Measurements from ENCODE around the gene ABLIM1. TPM values are rescaled to one million over a fixed set of nuclear protein-coding genes. Genes with fewer than 3 reads are reported as not detected.
A peak's percentile ranks its signal among the peaks of the same experiment; 100 is the strongest.

Gene ABLIM1
- total RNA-seq, 4 donors from 2014 or later = 156 to 278 (median 213) TPM

DNA sequence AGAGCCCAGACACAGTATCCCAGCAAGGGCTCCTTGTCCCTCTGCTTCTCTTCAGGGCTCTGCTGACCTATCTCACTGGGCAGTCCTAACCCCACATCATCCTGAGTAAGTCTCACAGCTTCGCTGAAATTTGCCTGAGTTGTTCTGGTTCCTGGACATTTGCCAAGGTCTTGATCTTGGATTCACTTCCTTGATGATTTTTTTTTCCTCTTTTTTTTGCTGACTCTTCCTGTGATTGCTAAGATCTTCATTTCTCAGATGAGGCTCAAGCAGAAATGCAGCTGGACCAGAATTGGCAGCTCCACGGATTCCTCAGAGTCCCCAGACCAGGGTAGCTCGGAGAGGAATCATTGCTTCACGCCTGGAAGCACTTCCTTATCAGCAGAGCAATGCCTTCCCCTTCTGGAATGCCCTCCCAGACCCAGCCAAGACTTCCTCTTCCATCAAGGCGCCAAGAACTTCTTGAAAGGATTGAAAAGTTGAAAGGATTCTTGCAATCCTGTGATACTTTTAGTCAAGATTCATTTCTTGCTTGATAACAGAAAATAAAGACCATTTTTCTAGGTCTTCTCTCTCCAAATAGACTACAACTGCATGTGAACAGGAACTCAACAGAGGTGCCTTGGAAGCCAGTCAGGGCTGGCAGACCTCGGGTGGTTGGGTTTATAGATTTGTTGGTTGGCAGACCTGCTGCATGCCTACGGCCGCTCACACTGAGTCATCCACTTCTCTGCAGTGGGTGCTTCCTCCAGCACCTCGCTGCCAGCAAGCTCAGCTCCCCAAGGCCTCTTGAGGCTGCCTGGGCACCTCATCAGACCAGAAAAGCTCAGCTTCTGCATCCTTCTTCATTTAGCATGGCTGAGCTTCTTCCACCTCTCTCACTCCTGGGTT lies 244.9 kb downstream of the ABLIM1 start:
- 15% methylated on average over 9 of the region's 9 CpGs for WGBS
- TF ChIP-seq POLR2AphosphoS5 (IDR thresholded peaks at IDR 0.05) (no peak), EP300 (IDR thresholded peaks at IDR 0.05) (no peak), POLR2A (IDR thresholded peaks at IDR 0.05) (no peak)
- H3K4me3 ChIP-seq = no peak overlapping the region
- H3K27ac ChIP-seq = peak overlapping the region; percentile 24
- H3K9me3 ChIP-seq = no peaks in the 10 kb centered on the region
- no peaks in the 10 kb centered on the region for H3K27me3 ChIP-seq
- peaks cover 20% of the 10 kb centered on the region for H3K4me1 ChIP-seq
- no peaks in the 10 kb centered on the region for H3K36me3 ChIP-seq
- DNase-seq (ENCODE audit: low spot score in 2 of 2) = no peak

GRCh38 chr10:114408968-114409444 lies 249.1 kb downstream of the ABLIM1 start:
- no peaks in the 10 kb centered on the region for H3K36me3 ChIP-seq
- TF ChIP-seq POLR2A (IDR thresholded peaks at IDR 0.05) (no peak), POLR2AphosphoS5 (IDR thresholded peaks at IDR 0.05) (no peak), EP300 (IDR thresholded peaks at IDR 0.05) (no peak)
- TF ChIP-seq, protein P1, sequence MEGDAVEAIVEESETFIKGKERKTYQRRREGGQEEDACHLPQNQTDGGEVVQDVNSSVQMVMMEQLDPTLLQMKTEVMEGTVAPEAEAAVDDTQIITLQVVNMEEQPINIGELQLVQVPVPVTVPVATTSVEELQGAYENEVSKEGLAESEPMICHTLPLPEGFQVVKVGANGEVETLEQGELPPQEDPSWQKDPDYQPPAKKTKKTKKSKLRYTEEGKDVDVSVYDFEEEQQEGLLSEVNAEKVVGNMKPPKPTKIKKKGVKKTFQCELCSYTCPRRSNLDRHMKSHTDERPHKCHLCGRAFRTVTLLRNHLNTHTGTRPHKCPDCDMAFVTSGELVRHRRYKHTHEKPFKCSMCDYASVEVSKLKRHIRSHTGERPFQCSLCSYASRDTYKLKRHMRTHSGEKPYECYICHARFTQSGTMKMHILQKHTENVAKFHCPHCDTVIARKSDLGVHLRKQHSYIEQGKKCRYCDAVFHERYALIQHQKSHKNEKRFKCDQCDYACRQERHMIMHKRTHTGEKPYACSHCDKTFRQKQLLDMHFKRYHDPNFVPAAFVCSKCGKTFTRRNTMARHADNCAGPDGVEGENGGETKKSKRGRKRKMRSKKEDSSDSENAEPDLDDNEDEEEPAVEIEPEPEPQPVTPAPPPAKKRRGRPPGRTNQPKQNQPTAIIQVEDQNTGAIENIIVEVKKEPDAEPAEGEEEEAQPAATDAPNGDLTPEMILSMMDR (IDR thresholded peaks at IDR 0.05) = no peak
- H3K4me3 ChIP-seq = no peak overlapping the region
- DNase-seq (ENCODE audit: low spot score in 2 of 2) = no peak
- 73% methylated on average over 5 of the region's 5 CpGs for whole genome bisulfite sequencing
- no peak overlapping the region for H3K27ac ChIP-seq
- H3K27me3 ChIP-seq = peaks cover under 1% of the 10 kb centered on the region
- peaks cover 28% of the 10 kb centered on the region for H3K4me1 ChIP-seq
- H3K9me3 ChIP-seq = no peaks in the 10 kb centered on the region

- no peak for DNase-seq (ENCODE audit: low spot score in 2 of 2)
- Histone ChIP-seq H3K36me3 (no peaks in the 10 kb centered on the region), H3K9me3 (no peaks in the 10 kb centered on the region), H3K27ac (no peak overlapping the region), H3K27me3 (peaks cover 5% of the 10 kb centered on the region), H3K4me3 (no peak overlapping the region), H3K4me1 (peaks cover 33% of the 10 kb centered on the region)
- WGBS = 58% methylated on average over 12 of the region's 12 CpGs
- TF ChIP-seq EP300 (IDR thresholded peaks at IDR 0.05) (no peak), POLR2AphosphoS5 (IDR thresholded peaks at IDR 0.05) (no peak), POLR2A (IDR thresholded peaks at IDR 0.05) (no peak)
- TF ChIP-seq, protein P1 (IDR thresholded peaks at IDR 0.05) = no peak
These were observed 249.7 kb downstream of the ABLIM1 start for GRCh38 chr10:114408112-114408967.

DNA sequence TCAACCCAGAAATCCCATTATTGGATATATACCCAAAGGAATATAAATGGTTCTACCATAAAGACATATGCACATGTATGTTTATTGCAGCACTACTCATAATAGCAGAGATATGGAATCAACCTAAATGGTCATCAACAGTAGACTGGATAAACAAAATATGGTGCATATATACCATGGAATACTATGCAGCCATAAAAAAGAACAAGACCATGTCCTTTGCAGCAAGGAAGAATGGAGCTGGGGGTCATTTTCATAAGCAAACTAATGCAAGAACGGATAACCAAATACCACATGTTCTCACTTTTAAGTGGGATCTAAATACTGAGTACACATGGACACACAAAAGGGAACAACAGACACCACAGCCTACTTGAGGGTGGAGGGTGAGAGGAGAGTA lies 251.6 kb downstream of the ABLIM1 start:
- TF ChIP-seq POLR2AphosphoS5 (IDR thresholded peaks at IDR 0.05) (no peak), EP300 (IDR thresholded peaks at IDR 0.05) (no peak)
- TF ChIP-seq, protein P1 (IDR thresholded peaks at IDR 0.05) = no peak
- peaks cover 35% of the 10 kb centered on the region for H3K4me1 ChIP-seq
- no peaks in the 10 kb centered on the region for H3K9me3 ChIP-seq
- no peak for DNase-seq (ENCODE audit: low spot score in 2 of 2)
- no peak overlapping the region for H3K27ac ChIP-seq
- H3K27me3 ChIP-seq = peaks cover 5% of the 10 kb centered on the region
- WGBS = 94% methylated on average over 1 of the region's 1 CpG
- H3K36me3 ChIP-seq = no peaks in the 10 kb centered on the region
- no peak overlapping the region for H3K4me3 ChIP-seq

DNA sequence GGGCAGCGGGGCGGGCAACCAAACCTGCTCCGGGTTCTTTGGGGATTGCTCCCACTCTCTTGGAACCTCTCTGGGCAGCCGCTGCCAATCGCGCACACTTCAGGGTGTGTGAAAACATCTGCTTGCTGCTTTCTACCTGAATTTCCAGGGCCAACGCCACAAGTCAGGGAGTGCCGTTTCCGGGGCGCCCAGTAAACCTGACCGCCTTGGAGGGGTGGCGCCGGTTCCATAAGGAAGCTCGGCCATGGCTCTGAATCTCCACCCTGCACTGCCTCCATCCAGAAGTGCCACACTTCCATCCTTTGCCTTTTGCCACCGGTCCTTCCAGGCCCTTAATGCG lies 253.1 kb downstream of the ABLIM1 start:
- WGBS = 34% methylated on average over 6 of the region's 16 CpGs
- peaks cover 50% of the 10 kb centered on the region for H3K4me1 ChIP-seq
- no peaks in the 10 kb centered on the region for H3K36me3 ChIP-seq
- peak overlapping the region; percentile 63 for H3K4me3 ChIP-seq
- H3K27ac ChIP-seq = peak overlapping the region; percentile 36
- no peaks in the 10 kb centered on the region for H3K9me3 ChIP-seq
- DNase-seq (ENCODE audit: low spot score in 2 of 2) = no peak
- peaks cover 5% of the 10 kb centered on the region for H3K27me3 ChIP-seq
- TF ChIP-seq EP300 (IDR thresholded peaks at IDR 0.05) (no peak), POLR2A (IDR thresholded peaks at IDR 0.05) (no peak), POLR2AphosphoS5 (IDR thresholded peaks at IDR 0.05) (no peak)
- TF ChIP-seq, protein P1 (IDR thresholded peaks at IDR 0.05) = no peak

Data from suprapubic skin (tissue), 4 donors.